WI38 (cell line): ENCODE data around the gene DNMT3A.

Experiments used
- H3K4me3 ChIP-seq: 2 replicates; pipeline ENCODE4 v1.5.1; 2011; ENCODE audit warnings: low read depth, mild to moderate bottlenecking, control low read depth, low read length
- TF ChIP-seq, protein P1 (sequence below): IDR thresholded peaks from 2 replicates; pipeline ENCODE4 v1.5.1; 2012; ENCODE audit warnings: low read depth, mild to moderate bottlenecking, control low read depth, low read length

The DNMT3A gene

DNA sequence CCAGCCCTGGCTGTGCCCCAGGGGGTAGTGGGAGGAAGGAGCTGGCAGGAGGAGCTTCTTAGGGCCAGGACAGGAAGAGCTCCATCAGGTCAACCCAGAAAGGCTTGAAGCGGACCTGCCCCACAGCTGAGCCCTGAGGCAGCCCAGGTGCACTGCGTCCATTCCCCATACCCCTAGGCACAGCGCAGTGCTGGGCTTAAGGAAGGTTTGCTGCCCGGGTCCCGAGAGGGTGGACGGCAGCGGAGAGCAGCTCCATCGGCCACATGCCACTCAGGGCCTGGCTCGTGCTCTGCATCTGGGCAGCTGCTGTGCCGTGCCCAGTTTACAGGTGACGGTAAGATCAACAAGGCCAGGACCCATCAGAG lies 26.4 kb downstream of the DNMT3A start:
- H3K4me3 ChIP-seq = no peak overlapping the region

DNA sequence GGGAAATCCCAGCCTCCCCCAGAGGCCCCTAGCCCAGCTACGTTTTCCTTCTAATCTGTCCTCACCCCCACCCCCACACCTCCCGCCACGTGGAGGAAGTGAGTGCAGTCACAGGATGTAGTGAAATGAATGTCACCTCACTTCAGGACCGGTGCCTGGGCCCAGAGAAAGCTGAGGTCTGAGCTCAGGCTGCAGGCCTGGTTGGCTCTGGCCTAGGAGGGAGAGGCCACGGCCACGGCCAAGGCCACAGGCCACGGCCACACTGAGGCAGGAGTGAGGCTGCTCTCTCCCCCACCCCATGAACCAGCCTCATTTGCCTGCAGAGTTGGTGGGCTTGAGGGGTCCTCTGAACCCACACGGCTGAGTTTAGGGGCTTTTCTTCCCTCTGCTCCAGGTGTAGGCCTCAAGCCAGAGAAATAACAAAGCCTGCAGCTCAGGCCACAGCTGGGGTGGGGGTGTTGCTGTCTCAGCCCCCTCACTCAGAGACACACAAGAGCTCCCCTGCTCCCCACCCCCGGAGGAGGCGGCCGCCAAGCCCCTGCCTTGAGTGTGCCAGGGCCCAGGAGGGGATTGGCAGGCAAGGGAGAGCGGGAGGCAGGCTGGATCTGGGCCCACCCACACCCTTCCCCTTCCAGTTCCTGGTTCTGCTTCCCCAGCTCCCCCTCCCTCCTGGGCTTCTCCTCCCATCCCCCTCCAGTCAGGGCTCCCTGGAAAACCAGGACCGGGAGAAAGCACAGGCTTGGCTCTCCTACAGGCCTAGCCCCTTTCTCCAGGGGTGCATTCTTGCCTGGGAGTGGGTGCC lies 27.0 kb downstream of the DNMT3A start:
- no peak overlapping the region for H3K4me3 ChIP-seq
- TF ChIP-seq, protein P1, sequence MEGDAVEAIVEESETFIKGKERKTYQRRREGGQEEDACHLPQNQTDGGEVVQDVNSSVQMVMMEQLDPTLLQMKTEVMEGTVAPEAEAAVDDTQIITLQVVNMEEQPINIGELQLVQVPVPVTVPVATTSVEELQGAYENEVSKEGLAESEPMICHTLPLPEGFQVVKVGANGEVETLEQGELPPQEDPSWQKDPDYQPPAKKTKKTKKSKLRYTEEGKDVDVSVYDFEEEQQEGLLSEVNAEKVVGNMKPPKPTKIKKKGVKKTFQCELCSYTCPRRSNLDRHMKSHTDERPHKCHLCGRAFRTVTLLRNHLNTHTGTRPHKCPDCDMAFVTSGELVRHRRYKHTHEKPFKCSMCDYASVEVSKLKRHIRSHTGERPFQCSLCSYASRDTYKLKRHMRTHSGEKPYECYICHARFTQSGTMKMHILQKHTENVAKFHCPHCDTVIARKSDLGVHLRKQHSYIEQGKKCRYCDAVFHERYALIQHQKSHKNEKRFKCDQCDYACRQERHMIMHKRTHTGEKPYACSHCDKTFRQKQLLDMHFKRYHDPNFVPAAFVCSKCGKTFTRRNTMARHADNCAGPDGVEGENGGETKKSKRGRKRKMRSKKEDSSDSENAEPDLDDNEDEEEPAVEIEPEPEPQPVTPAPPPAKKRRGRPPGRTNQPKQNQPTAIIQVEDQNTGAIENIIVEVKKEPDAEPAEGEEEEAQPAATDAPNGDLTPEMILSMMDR = no peak

More for the DNA sequence above, 26.4 kb downstream of the DNMT3A start:
- TF ChIP-seq, protein P1 = no peak

DNA sequence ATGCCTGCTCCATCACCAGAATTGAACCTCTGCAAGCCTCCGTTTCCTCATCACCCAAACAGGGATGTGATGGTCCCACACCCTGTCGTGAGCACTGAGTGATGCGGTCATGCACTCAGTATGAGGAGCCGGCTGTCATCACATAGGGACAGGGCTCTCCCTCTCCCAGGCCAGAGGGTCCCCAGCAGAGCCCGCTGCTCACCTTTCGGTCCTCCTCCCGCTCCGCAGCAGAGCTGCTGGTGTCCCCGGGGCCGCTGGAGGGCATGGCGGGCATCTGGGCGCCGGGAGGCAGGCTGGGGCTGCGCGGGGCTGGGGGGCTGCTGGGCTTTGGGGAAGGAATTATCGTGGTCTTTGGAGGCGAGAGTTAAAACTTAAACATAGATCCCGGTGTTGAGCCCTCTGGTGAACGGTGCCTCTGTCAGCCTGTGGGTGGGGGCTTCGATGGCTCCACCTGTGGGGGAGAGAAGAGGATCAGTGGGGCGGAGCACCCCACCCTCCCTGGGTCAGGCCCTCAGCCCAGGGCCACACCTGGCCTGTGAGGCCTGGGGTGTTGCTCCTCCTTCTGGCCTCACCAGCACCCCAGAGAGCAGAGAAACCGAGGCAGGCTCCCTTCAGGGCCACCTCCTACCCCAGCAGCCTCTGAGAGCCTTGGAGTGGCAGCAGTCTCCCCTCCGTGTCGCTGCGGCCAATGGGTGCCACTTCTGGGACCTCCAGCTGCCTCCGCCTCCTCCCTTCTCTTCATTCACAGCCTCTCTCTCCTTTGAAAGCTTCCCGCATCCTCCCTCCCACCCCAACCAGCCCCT lies 27.8 kb downstream of the DNMT3A start:
- TF ChIP-seq, protein P1 = no peak
- no peak overlapping the region for H3K4me3 ChIP-seq

GRCh38 chr2:25312958-25313710 lies 28.6 kb downstream of the DNMT3A start:
- H3K4me3 ChIP-seq = no peak overlapping the region
- TF ChIP-seq, protein P1 = no peak

- TF ChIP-seq, protein P1 = no peak
- H3K4me3 ChIP-seq = no peak overlapping the region
Measured at GRCh38 chr2:25311865-25312575, 29.7 kb downstream of the DNMT3A start.

GRCh38 chr2:25310965-25311864 lies 30.5 kb downstream of the DNMT3A start:
- TF ChIP-seq, protein P1 = no peak

More at GRCh38 chr2:25310965-25311864, 30.5 kb downstream of the DNMT3A start:
- H3K4me3 ChIP-seq = no peak overlapping the region
